Thyroid gland (tissue), 4 donors: ENCODE measurements around the gene GRIP2. TPM values are rescaled to one million over a fixed set of nuclear protein-coding genes. Genes with fewer than 3 reads are reported as not detected.

Experiments
- DNase-seq, 2 donors: peaks; one replicate each; pipeline ENCODE4 v3.0.0-alpha.2; 2019
- H3K27ac ChIP-seq, 3 donors: fragments of 200-600 bp; sonication (generic); 1 replicate in 2 of 3; 2 replicates in 1 of 3; pipeline ENCODE4 v1.5.1; 2016 to 2019; ENCODE audit warnings: mild to moderate bottlenecking in 1 of 3, moderate library complexity in 1 of 3
- H3K27me3 ChIP-seq: fragments of 200-600 bp; sonication (generic); one replicate; pipeline ENCODE4 v1.5.1; 2019
- H3K36me3 ChIP-seq, 2 donors: fragments of 200-600 bp; sonication (generic); one replicate each; pipeline ENCODE4 v1.5.1; 2016 to 2019
- H3K4me1 ChIP-seq, 2 donors: fragments of 200-600 bp; sonication (generic); one replicate each; pipeline ENCODE4 v1.5.1; 2017 to 2019
- H3K4me3 ChIP-seq, 3 donors: fragments of 200-600 bp; sonication (generic); replicated peaks in 1 of 3; 1 replicate in 2 of 3; 2 replicates in 1 of 3; pipeline ENCODE4 v1.5.1; 2016; ENCODE audit warnings: mild to moderate bottlenecking in 1 of 3
- H3K9me3 ChIP-seq: fragments of 200-600 bp; sonication (generic); one replicate; pipeline ENCODE4 v1.5.1; 2017
- POLR2A ChIP-seq, 2 donors: fragments of 450-650 bp; IDR thresholded peaks; one replicate each; pipeline ENCODE4 v1.6.1; 2017; ENCODE audit warnings: antibody characterized with exemption in 2 of 2, mild to moderate bottlenecking in 2 of 2, moderate library complexity in 1 of 2
- WGBS, 2 donors: methylation state at CpG; one replicate each; pipeline ENCODE4 v1.1.5; 2017; 5-methylcytosine and 5-hydroxymethylcytosine counted together
- intact Hi-C: fragments of 100-400 bp; cut with DNase I; formaldehyde crosslinking; loops from one replicate; pipeline ENCODE4 v1.15.1; 2023
- total RNA-seq, 4 donors: library from RNA; depleted of rRNA; stranded (reverse); fragments of >200 nt; gene quantifications; one replicate each; pipeline ENCODE4 v1.2.3, GENCODE V29; 2016
- TF ChIP-seq, protein P1 (sequence below), 6 experiments: fragments of 200-600 bp in 3 of 6; fragments of 450-650 bp in 3 of 6; sonication (generic) in 3 of 6; IDR thresholded peaks; one replicate each; pipeline ENCODE4 v1.5.1; 2016 to 2019; ENCODE audit warnings: antibody characterized with exemption in 6 of 6, mild to moderate bottlenecking in 2 of 6, inconsistent platforms in 1 of 6, moderate library complexity in 1 of 6

The GRIP2 gene
- total RNA-seq, 4 donors from 2014 or later: 0.22 to 0.44 (median 0.39) TPM

- no peaks in the 10 kb centered on the region for H3K9me3 ChIP-seq
- intact Hi-C loops: no loop called here
- H3K36me3 ChIP-seq: no peaks in the 10 kb centered on the region
- no peak overlapping the region for H3K27ac ChIP-seq
- WGBS, 2 donors: 65 to 79% methylated on average over 7 to 27 of the region's 27 CpGs
- H3K4me1 ChIP-seq: no peaks in the 10 kb centered on the region
- no peak for DNase-seq
- TF ChIP-seq, protein P1, sequence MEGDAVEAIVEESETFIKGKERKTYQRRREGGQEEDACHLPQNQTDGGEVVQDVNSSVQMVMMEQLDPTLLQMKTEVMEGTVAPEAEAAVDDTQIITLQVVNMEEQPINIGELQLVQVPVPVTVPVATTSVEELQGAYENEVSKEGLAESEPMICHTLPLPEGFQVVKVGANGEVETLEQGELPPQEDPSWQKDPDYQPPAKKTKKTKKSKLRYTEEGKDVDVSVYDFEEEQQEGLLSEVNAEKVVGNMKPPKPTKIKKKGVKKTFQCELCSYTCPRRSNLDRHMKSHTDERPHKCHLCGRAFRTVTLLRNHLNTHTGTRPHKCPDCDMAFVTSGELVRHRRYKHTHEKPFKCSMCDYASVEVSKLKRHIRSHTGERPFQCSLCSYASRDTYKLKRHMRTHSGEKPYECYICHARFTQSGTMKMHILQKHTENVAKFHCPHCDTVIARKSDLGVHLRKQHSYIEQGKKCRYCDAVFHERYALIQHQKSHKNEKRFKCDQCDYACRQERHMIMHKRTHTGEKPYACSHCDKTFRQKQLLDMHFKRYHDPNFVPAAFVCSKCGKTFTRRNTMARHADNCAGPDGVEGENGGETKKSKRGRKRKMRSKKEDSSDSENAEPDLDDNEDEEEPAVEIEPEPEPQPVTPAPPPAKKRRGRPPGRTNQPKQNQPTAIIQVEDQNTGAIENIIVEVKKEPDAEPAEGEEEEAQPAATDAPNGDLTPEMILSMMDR (IDR thresholded peaks at IDR 0.05): no peak
- H3K4me3 ChIP-seq: no peak overlapping the region
- no peaks in the 10 kb centered on the region for H3K27me3 ChIP-seq
These were observed 34.0 kb upstream of the GRIP2 start for GRCh38 chr3:14574183-14574582.

- Histone ChIP-seq H3K9me3 (no peaks in the 10 kb centered on the region), H3K36me3 (no peaks in the 10 kb centered on the region), H3K4me1 (no peaks in the 10 kb centered on the region), H3K27me3 (no peaks in the 10 kb centered on the region), H3K4me3 (no peak overlapping the region), H3K27ac (no peak overlapping the region)
- no peak for DNase-seq
- TF ChIP-seq POLR2A (IDR thresholded peaks at IDR 0.05): no peak
- TF ChIP-seq, protein P1 (IDR thresholded peaks at IDR 0.05): no peak
- 84 to 86% methylated on average over 8 to 21 of the region's 21 CpGs for WGBS, 2 donors
- intact Hi-C loops: no loop called here
These were observed 33.6 kb upstream of the GRIP2 start for GRCh38 chr3:14573706-14574105.

DNA sequence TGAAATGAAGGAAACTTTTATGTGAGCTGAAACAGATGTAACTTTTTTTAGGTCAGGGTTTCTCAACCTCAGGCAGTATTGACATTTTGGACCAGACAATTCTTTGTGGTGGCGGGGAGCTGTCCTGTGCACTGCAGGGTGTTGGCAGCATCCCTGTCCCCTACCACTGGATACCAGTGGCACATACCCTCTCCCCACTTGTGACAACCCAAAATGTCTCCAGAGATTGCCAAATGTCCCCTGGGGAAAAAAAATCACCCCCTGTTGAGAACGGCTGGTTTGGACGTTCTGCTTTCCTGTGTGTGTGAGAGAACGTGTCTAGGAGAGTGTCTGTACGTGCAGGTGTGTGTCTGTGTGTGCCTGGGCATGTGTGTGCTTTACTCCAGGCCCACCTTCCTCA is 30.7 kb upstream of the GRIP2 start:
- no peaks in the 10 kb centered on the region for H3K4me1 ChIP-seq
- H3K27ac ChIP-seq: no peak overlapping the region
- no peaks in the 10 kb centered on the region for H3K27me3 ChIP-seq
- TF ChIP-seq POLR2A (IDR thresholded peaks at IDR 0.05): no peak
- TF ChIP-seq, protein P1 (IDR thresholded peaks at IDR 0.05): no peak
- H3K36me3 ChIP-seq: no peaks in the 10 kb centered on the region
- H3K4me3 ChIP-seq: no peak overlapping the region
- 78 to 81% methylated on average over 5 of the region's 5 CpGs for WGBS, 2 donors
- no peaks in the 10 kb centered on the region for H3K9me3 ChIP-seq
- DNase-seq: no peak
- intact Hi-C loops: no loop called here

DNA sequence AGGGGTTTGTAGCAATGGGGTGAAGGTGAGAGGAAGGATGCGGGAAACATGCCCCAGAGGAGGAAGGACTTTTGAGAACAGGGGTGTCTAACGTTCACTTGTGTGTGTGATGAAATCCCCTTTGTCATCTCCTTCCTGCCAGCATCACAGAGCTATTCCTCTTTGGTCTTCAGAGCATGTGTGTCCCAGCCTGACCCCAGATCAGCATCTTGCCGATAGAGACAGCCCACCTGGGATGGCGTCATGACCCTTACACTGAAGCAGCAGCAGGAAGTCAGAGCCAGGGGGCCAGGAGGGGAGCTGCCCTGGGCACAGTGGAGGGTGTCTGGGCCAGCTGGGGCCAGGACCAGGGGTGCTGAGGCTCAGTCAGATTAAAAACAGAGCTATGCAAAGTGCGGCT is 29.9 kb upstream of the GRIP2 start:
- no peak for TF ChIP-seq POLR2A (IDR thresholded peaks at IDR 0.05)
- no peaks in the 10 kb centered on the region for H3K27me3 ChIP-seq
- no peak overlapping the region for H3K4me3 ChIP-seq
- no peak overlapping the region for H3K27ac ChIP-seq
- no peaks in the 10 kb centered on the region for H3K4me1 ChIP-seq
- no peaks in the 10 kb centered on the region for H3K36me3 ChIP-seq
- DNase-seq: no peak
- intact Hi-C loops: no loop called here
- WGBS, 2 donors: 36 to 53% methylated on average over 5 of the region's 5 CpGs
- H3K9me3 ChIP-seq: no peaks in the 10 kb centered on the region

- intact Hi-C loops: no loop called here
- no peak for DNase-seq
- no peaks in the 10 kb centered on the region for H3K27me3 ChIP-seq
- H3K4me1 ChIP-seq: no peaks in the 10 kb centered on the region
- H3K9me3 ChIP-seq: no peaks in the 10 kb centered on the region
- no peak overlapping the region for H3K4me3 ChIP-seq
- H3K36me3 ChIP-seq: no peaks in the 10 kb centered on the region
- no peak overlapping the region for H3K27ac ChIP-seq
- TF ChIP-seq, protein P1 (IDR thresholded peaks at IDR 0.05): no peak
- TF ChIP-seq POLR2A (IDR thresholded peaks at IDR 0.05): no peak
- 70 to 73% methylated on average over 11 of the region's 11 CpGs for WGBS, 2 donors
These were observed 29.4 kb upstream of the GRIP2 start for GRCh38 chr3:14569474-14570000.

DNA sequence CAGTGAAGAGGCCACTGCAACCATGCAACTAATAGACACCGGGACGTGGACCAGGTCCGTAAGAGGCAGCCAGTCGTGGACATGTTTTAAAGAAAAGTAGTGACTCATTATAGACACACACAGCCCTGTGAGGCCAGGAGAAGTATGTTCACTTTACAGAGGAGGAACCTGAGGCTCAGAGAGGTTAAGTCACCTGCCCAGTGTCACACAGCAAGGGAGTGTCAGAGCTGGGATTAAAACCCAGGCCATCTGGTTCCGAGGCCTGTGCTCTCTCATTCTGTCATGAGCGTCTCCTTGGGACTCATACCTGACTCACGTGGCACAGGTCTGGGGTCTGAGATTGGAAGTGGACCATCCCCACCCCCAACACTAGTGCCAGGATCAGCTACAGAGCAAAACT is 28.1 kb upstream of the GRIP2 start:
- no peaks in the 10 kb centered on the region for H3K27me3 ChIP-seq
- H3K36me3 ChIP-seq: no peaks in the 10 kb centered on the region
- H3K4me1 ChIP-seq: no peaks in the 10 kb centered on the region
- intact Hi-C loops: no loop called here
- no peak for DNase-seq
- H3K27ac ChIP-seq: no peak overlapping the region
- H3K4me3 ChIP-seq: no peak overlapping the region
- 86 to 87% methylated on average over 7 of the region's 7 CpGs for WGBS, 2 donors
- TF ChIP-seq, protein P1 (IDR thresholded peaks at IDR 0.05): no peak
- no peak for TF ChIP-seq POLR2A (IDR thresholded peaks at IDR 0.05)
- H3K9me3 ChIP-seq: no peaks in the 10 kb centered on the region
